Measurements from ENCODE around the gene ATP9A.
"Not testable (repeated sequence)": the region's sequence is repeated elsewhere in the genome, so short reads cannot be mapped to it uniquely, and the experiment has no call there.

ATP9A gene

GRCh38 chr20:51654495-51654894 is 113.7 kb downstream of the ATP9A start:
- DNase-seq (ENCODE audit: insufficient read length, low spot score) (no peak), FAIRE-seq (no peak)
- no peak for TF ChIP-seq PAX5 (IDR thresholded peaks at IDR 0.05; ENCODE audit: insufficient read depth, low read length, severe bottlenecking)
- no peak for TF ChIP-seq POU2F2 (IDR thresholded peaks at IDR 0.05; ENCODE audit: low read depth, low read length)
- no peak for TF ChIP-seq POLR2A (IDR thresholded peaks at IDR 0.05; ENCODE audit: low read depth, low read length)
- no peak for TF ChIP-seq SPI1 (IDR thresholded peaks at IDR 0.05; ENCODE audit: low read depth, low read length)
- TF ChIP-seq POLR2AphosphoS5 (IDR thresholded peaks at IDR 0.05; ENCODE audit: low read depth, low read length) = no peak
- TF ChIP-seq TAF1 (IDR thresholded peaks at IDR 0.05; ENCODE audit: low read depth, low read length) = no peak

GRCh38 chr20:51654060-51654459 is 114.1 kb downstream of the ATP9A start:
- FAIRE-seq (no peak), DNase-seq (ENCODE audit: insufficient read length, low spot score) (no peak)
- TF ChIP-seq POU2F2 (IDR thresholded peaks at IDR 0.05; ENCODE audit: low read depth, low read length) = no peak
- no peak for TF ChIP-seq SPI1 (IDR thresholded peaks at IDR 0.05; ENCODE audit: low read depth, low read length)
- no peak for TF ChIP-seq PAX5 (IDR thresholded peaks at IDR 0.05; ENCODE audit: insufficient read depth, low read length, severe bottlenecking)
- TF ChIP-seq POLR2A (IDR thresholded peaks at IDR 0.05; ENCODE audit: low read depth, low read length) = no peak
- TF ChIP-seq POLR2AphosphoS5 (IDR thresholded peaks at IDR 0.05; ENCODE audit: low read depth, low read length) = no peak
- no peak for TF ChIP-seq TAF1 (IDR thresholded peaks at IDR 0.05; ENCODE audit: low read depth, low read length)

GRCh38 chr20:51653226-51653625 is 115.0 kb downstream of the ATP9A start:
- DNase-seq (ENCODE audit: insufficient read length, low spot score) = no peak
- no peak for FAIRE-seq
- no peak for TF ChIP-seq POLR2AphosphoS5 (IDR thresholded peaks at IDR 0.05; ENCODE audit: low read depth, low read length)
- no peak for TF ChIP-seq POU2F2 (IDR thresholded peaks at IDR 0.05; ENCODE audit: low read depth, low read length)
- TF ChIP-seq TAF1 (IDR thresholded peaks at IDR 0.05; ENCODE audit: low read depth, low read length) = no peak
- TF ChIP-seq PAX5 (IDR thresholded peaks at IDR 0.05; ENCODE audit: insufficient read depth, low read length, severe bottlenecking) = no peak
- TF ChIP-seq SPI1 (IDR thresholded peaks at IDR 0.05; ENCODE audit: low read depth, low read length) = no peak
- TF ChIP-seq POLR2A (IDR thresholded peaks at IDR 0.05; ENCODE audit: low read depth, low read length) = no peak

- no peak for FAIRE-seq
- no peak for TF ChIP-seq TAF1 (IDR thresholded peaks at IDR 0.05; ENCODE audit: low read depth, low read length)
- TF ChIP-seq SPI1 (IDR thresholded peaks at IDR 0.05; ENCODE audit: low read depth, low read length) = no peak
- no peak for TF ChIP-seq POU2F2 (IDR thresholded peaks at IDR 0.05; ENCODE audit: low read depth, low read length)
- TF ChIP-seq PAX5 (IDR thresholded peaks at IDR 0.05; ENCODE audit: insufficient read depth, low read length, severe bottlenecking) = no peak
- no peak for TF ChIP-seq POLR2A (IDR thresholded peaks at IDR 0.05; ENCODE audit: low read depth, low read length)
- no peak for TF ChIP-seq POLR2AphosphoS5 (IDR thresholded peaks at IDR 0.05; ENCODE audit: low read depth, low read length)
- no peak for DNase-seq (ENCODE audit: insufficient read length, low spot score)
These were observed 116.2 kb downstream of the ATP9A start for GRCh38 chr20:51651921-51652549.

- FAIRE-seq (no peak), DNase-seq (ENCODE audit: insufficient read length, low spot score) (no peak)
- TF ChIP-seq PAX5 (IDR thresholded peaks at IDR 0.05; ENCODE audit: insufficient read depth, low read length, severe bottlenecking) = no peak
- no peak for TF ChIP-seq POU2F2 (IDR thresholded peaks at IDR 0.05; ENCODE audit: low read depth, low read length)
These were observed 117.5 kb downstream of the ATP9A start for GRCh38 chr20:51650685-51651134.

- FAIRE-seq (no peak), DNase-seq (ENCODE audit: insufficient read length, low spot score) (no peak)
- TF ChIP-seq TAF1 (IDR thresholded peaks at IDR 0.05; ENCODE audit: low read depth, low read length) (no peak), POLR2A (IDR thresholded peaks at IDR 0.05; ENCODE audit: low read depth, low read length) (no peak), PAX5 (IDR thresholded peaks at IDR 0.05; ENCODE audit: insufficient read depth, low read length, severe bottlenecking) (no peak), POU2F2 (IDR thresholded peaks at IDR 0.05; ENCODE audit: low read depth, low read length) (no peak), SPI1 (IDR thresholded peaks at IDR 0.05; ENCODE audit: low read depth, low read length) (no peak), POLR2AphosphoS5 (IDR thresholded peaks at IDR 0.05; ENCODE audit: low read depth, low read length) (no peak)
These were observed 119.6 kb downstream of the ATP9A start for GRCh38 chr20:51648571-51648947.

- FAIRE-seq = no peak
- no peak for DNase-seq (ENCODE audit: insufficient read length, low spot score)
These were observed 120.3 kb downstream of the ATP9A start for GRCh38 chr20:51647674-51648570.

GRCh38 chr20:51643810-51644209 is 124.4 kb downstream of the ATP9A start:
- not testable (repeated sequence) for FAIRE-seq; DNase-seq (ENCODE audit: insufficient read length, low spot score)

More at GRCh38 chr20:51647674-51648570, 120.3 kb downstream of the ATP9A start:
- TF ChIP-seq POLR2AphosphoS5 (IDR thresholded peaks at IDR 0.05; ENCODE audit: low read depth, low read length) (no peak), SPI1 (IDR thresholded peaks at IDR 0.05; ENCODE audit: low read depth, low read length) (no peak), POU2F2 (IDR thresholded peaks at IDR 0.05; ENCODE audit: low read depth, low read length) (no peak), POLR2A (IDR thresholded peaks at IDR 0.05; ENCODE audit: low read depth, low read length) (no peak), PAX5 (IDR thresholded peaks at IDR 0.05; ENCODE audit: insufficient read depth, low read length, severe bottlenecking) (no peak), TAF1 (IDR thresholded peaks at IDR 0.05; ENCODE audit: low read depth, low read length) (no peak)

GRCh38 chr20:51643390-51643789 is 124.8 kb downstream of the ATP9A start:
- no peak for FAIRE-seq
- TF ChIP-seq POU2F2 (IDR thresholded peaks at IDR 0.05; ENCODE audit: low read depth, low read length) = no peak
- no peak for TF ChIP-seq POLR2A (IDR thresholded peaks at IDR 0.05; ENCODE audit: low read depth, low read length)
- no peak for TF ChIP-seq POLR2AphosphoS5 (IDR thresholded peaks at IDR 0.05; ENCODE audit: low read depth, low read length)
- TF ChIP-seq SPI1 (IDR thresholded peaks at IDR 0.05; ENCODE audit: low read depth, low read length) = no peak
- TF ChIP-seq TAF1 (IDR thresholded peaks at IDR 0.05; ENCODE audit: low read depth, low read length) = no peak
- no peak for TF ChIP-seq PAX5 (IDR thresholded peaks at IDR 0.05; ENCODE audit: insufficient read depth, low read length, severe bottlenecking)
- no peak for DNase-seq (ENCODE audit: insufficient read length, low spot score)
